GM12878 (cell line): Measurements from ENCODE around the gene FBXO27. TPM values are rescaled to one million over a fixed set of nuclear protein-coding genes. Genes with fewer than 3 reads are reported as not detected.

ENCODE experiments used
- BHLHE40 ChIP-seq, 2 experiments: fragments of 450-650 bp in 1 of 2; IDR thresholded peaks; 2 replicates each; pipeline ENCODE4 v1.6.1; 2011 to 2017; ENCODE audit warnings: low read depth in 2 of 2, borderline replicate concordance in 1 of 2, improper control_type of control experiment in 1 of 2, low read length in 1 of 2, mild to moderate bottlenecking in 1 of 2
- CREB1 ChIP-seq: IDR thresholded peaks from 2 replicates; pipeline ENCODE4 v1.6.1; 2012; ENCODE audit warnings: low read depth, mild to moderate bottlenecking, inconsistent platforms
- EED ChIP-seq: sonication (generic); IDR thresholded peaks from 2 replicates; pipeline ENCODE4 v1.6.1; 2016; ENCODE audit warnings: antibody characterized with exemption, low read depth
- GABPA ChIP-seq: IDR thresholded peaks from 2 replicates; pipeline ENCODE4 v1.6.1; 2014; ENCODE audit warnings: antibody characterized with exemption, low read depth, mild to moderate bottlenecking, inconsistent platforms
- GATAD2B ChIP-seq: fragments of 450-650 bp; conservative IDR thresholded peaks from 2 replicates; pipeline ENCODE4 v1.6.1; 2017; ENCODE audit warnings: low read depth, mild to moderate bottlenecking, moderate library complexity
- HCFC1 ChIP-seq: fragments of 150-350 bp; IDR thresholded peaks from 2 replicates; pipeline ENCODE4 v1.6.1; 2014; ENCODE audit warnings: low read length
- KLF5 ChIP-seq: fragments of 450-650 bp; IDR thresholded peaks from 2 replicates; pipeline ENCODE4 v1.6.1; 2014; ENCODE audit warnings: mild to moderate bottlenecking; ENCODE audit not compliant: partially characterized antibody
- LARP7 ChIP-seq: fragments of 450-650 bp; IDR thresholded peaks from 2 replicates; pipeline ENCODE4 v1.6.1; 2017; ENCODE audit warnings: mild to moderate bottlenecking
- MYC ChIP-seq: IDR thresholded peaks from 2 replicates; pipeline ENCODE4 v1.6.1; 2011; ENCODE audit warnings: mild to moderate bottlenecking, low read length, moderate library complexity, inconsistent platforms; ENCODE audit not compliant: insufficient read depth, insufficient replicate concordance, insufficient read length, severe bottlenecking
- POLR2A ChIP-seq: IDR thresholded peaks from 2 replicates; pipeline ENCODE4 v1.6.1; 2011; ENCODE audit warnings: low read depth, mild to moderate bottlenecking, low read length
- RAD21 ChIP-seq: IDR thresholded peaks from 2 replicates; pipeline ENCODE4 v1.6.1; 2011; ENCODE audit warnings: mild to moderate bottlenecking, low read depth, low read length, moderate library complexity; ENCODE audit not compliant: insufficient read depth
- RCOR1 ChIP-seq: conservative IDR thresholded peaks from 2 replicates; pipeline ENCODE4 v1.6.1; 2012; ENCODE audit warnings: low read depth, low read length, improper control_type of control experiment
- RELA ChIP-seq: fragments of 450-650 bp; IDR thresholded peaks from 2 replicates; pipeline ENCODE4 v1.8.0; 2014; ENCODE audit warnings: borderline replicate concordance; ENCODE audit not compliant: partially characterized antibody
- RFX5 ChIP-seq: IDR thresholded peaks from 2 replicates; pipeline ENCODE4 v1.6.1; 2011; ENCODE audit warnings: low read depth, low read length, improper control_type of control experiment
- SIN3A ChIP-seq: IDR thresholded peaks from 2 replicates; pipeline ENCODE4 v1.6.1; 2012; ENCODE audit warnings: low read depth, low read length, improper control_type of control experiment
- SIX5 ChIP-seq: IDR thresholded peaks from 2 replicates; pipeline ENCODE4 v1.6.1; 2011; ENCODE audit warnings: mild to moderate bottlenecking, low read depth, low read length, moderate library complexity; ENCODE audit not compliant: severe bottlenecking
- SMAD1 ChIP-seq: fragments of 450-650 bp; IDR thresholded peaks from 2 replicates; pipeline ENCODE4 v1.6.1; 2018; ENCODE audit warnings: mild to moderate bottlenecking, low read depth; ENCODE audit not compliant: partially characterized antibody
- SMAD5 ChIP-seq: IDR thresholded peaks from 2 replicates; pipeline ENCODE4 v1.6.1; 2016; ENCODE audit warnings: antibody characterized with exemption, low read depth
- SMARCA5 ChIP-seq: fragments of 450-650 bp; IDR thresholded peaks from 2 replicates; pipeline ENCODE4 v1.6.1; 2017; ENCODE audit warnings: mild to moderate bottlenecking
- SPI1 ChIP-seq: IDR thresholded peaks from 2 replicates; pipeline ENCODE4 v1.6.1; 2011; ENCODE audit warnings: low read depth, mild to moderate bottlenecking, low read length, moderate library complexity, borderline replicate concordance; ENCODE audit not compliant: insufficient read depth
- STAT1 ChIP-seq: fragments of 450-650 bp; conservative IDR thresholded peaks from 2 replicates; pipeline ENCODE4 v1.6.1; 2014; ENCODE audit warnings: antibody characterized with exemption, mild to moderate bottlenecking
- YBX1 ChIP-seq: fragments of 450-650 bp; IDR thresholded peaks from 2 replicates; pipeline ENCODE4 v1.6.1; 2016; ENCODE audit warnings: antibody characterized with exemption
- YY1 ChIP-seq: IDR thresholded peaks from 2 replicates; pipeline ENCODE4 v1.6.1; 2011; ENCODE audit warnings: low read depth, mild to moderate bottlenecking, low read length
- ZBTB11 ChIP-seq: fragments of 450-650 bp; formaldehyde crosslinking; IDR thresholded peaks from 2 replicates; pipeline ENCODE4 v1.5.0; 2022; ENCODE audit warnings: mild to moderate bottlenecking, missing genetic modification characterization
- ZNF217 ChIP-seq: fragments of 450-650 bp; IDR thresholded peaks from 2 replicates; pipeline ENCODE4 v1.6.1; 2017; ENCODE audit warnings: antibody characterized with exemption, mild to moderate bottlenecking
- ZNF384 ChIP-seq: IDR thresholded peaks from 2 replicates; pipeline ENCODE4 v1.6.1; 2012; ENCODE audit warnings: low read depth, mild to moderate bottlenecking, low read length, improper control_type of control experiment, borderline replicate concordance
- polyA plus RNA-seq, 11 experiments: library from polyadenylated mRNA; depleted of rRNA in 4 of 11; unstranded in 6 of 11; stranded (reverse) in 5 of 11; fragments of >200 nt; fragmentation: Nextera tagmentation in 4 of 11; fragmentation: Illumina TruSeq in 1 of 11; extraction: Ambion mirVana in 4 of 11; extraction: Trizol in 1 of 11; gene quantifications; 1 replicate in 1 of 11; 2 replicates in 10 of 11; pipeline versions ENCODE4 v1.2.1 to v1.2.3, GENCODE V29; 2011 to 2016; ENCODE audit warnings: inconsistent platforms in 2 of 11, missing spikeins in 2 of 11, low read depth in 1 of 11
- total RNA-seq, 4 experiments: library from RNA; depleted of rRNA in 3 of 4; stranded (reverse); fragments of >200 nt in 3 of 4; fragmentation: Illumina TruSeq in 1 of 4; extraction: Trizol in 1 of 4; gene quantifications; 2 replicates each; pipeline versions ENCODE4 v1.2.1 to v1.2.3, GENCODE V29; 2013 to 2021

The FBXO27 gene
- total and polyA plus RNA-seq, 10 of the 15 experiments (the other 5 are each of a cell fraction or from before 2014, with no cell fraction given): 3.1 to 15.4 (median 7.1) TPM

GRCh38 chr19:38975214-38975860 is 57.0 kb downstream of the FBXO27 start, which contains the start of gene FBXO17 (continued):
- TF ChIP-seq ZBTB11: no peak
- no peak for TF ChIP-seq YY1
- TF ChIP-seq STAT1: no peak
- peak; percentile 31; the same call in 1 of the 2 replicates for TF ChIP-seq LARP7
- TF ChIP-seq KLF5: no peak
- peak; percentile 32; the same call in 1 of the 2 replicates for TF ChIP-seq SMARCA5
- TF ChIP-seq RCOR1: no peak
- peak; percentile 56; the same call in 1 of the 2 replicates for TF ChIP-seq GATAD2B
- TF ChIP-seq MYC: no peak
- TF ChIP-seq RFX5: no peak
- TF ChIP-seq SPI1: no peak
- no peak for TF ChIP-seq SIN3A
- TF ChIP-seq SIX5: no peak
- TF ChIP-seq BHLHE40 (IDR thresholded peaks at IDR 0.05; ENCODE audit: borderline replicate concordance in 1 of 2, low read depth in 2 of 2, low read length in 1 of 2): peak in 1 of 2 experiments; percentile 25; a peak in 2 of 4 replicates
- TF ChIP-seq SMAD5: no peak
- no peak for TF ChIP-seq YBX1
- TF ChIP-seq CREB1: no peak
- no peak for TF ChIP-seq EED
- no peak for TF ChIP-seq RAD21
- TF ChIP-seq SMAD1: no peak
- no peak for TF ChIP-seq RELA
- no peak for TF ChIP-seq HCFC1
- no peak for TF ChIP-seq ZNF217
- no peak for TF ChIP-seq ZNF384
- no peak for TF ChIP-seq GABPA
- TF ChIP-seq POLR2A: no peak
